HG03378 (cell line): Measurements from ENCODE around the gene KCNIP4.
"Not testable (repeated sequence)": the region's sequence is repeated elsewhere in the genome, so short reads cannot be mapped to it uniquely, and the experiment has no call there.

ENCODE experiments used
- ATAC-seq: cut with Tn5 transposase; IDR thresholded peaks from one replicate; pipeline ENCODE4 v1.9.1; 2021; ENCODE audit warnings: mild to moderate bottlenecking, moderate library complexity; ENCODE audit not compliant: unreplicated experiment

KCNIP4 gene

GRCh38 chr4:21380861-21381260, 567.7 kb downstream of the KCNIP4 start:
- no peak for ATAC-seq

GRCh38 chr4:21377046-21377445, 571.5 kb downstream of the KCNIP4 start:
- no peak for ATAC-seq

- no peak for ATAC-seq
Observed at GRCh38 chr4:21376176-21376575, 572.4 kb downstream of the KCNIP4 start.

GRCh38 chr4:21374641-21375368, 573.8 kb downstream of the KCNIP4 start:
- no peak for ATAC-seq

GRCh38 chr4:21367567-21367966, 581.0 kb downstream of the KCNIP4 start:
- no peak for ATAC-seq

GRCh38 chr4:21366840-21367239, 581.7 kb downstream of the KCNIP4 start:
- no peak for ATAC-seq

GRCh38 chr4:21366312-21366711, 582.3 kb downstream of the KCNIP4 start:
- ATAC-seq, result no peak

GRCh38 chr4:21363701-21364100, 584.9 kb downstream of the KCNIP4 start:
- ATAC-seq, result no peak

- not testable (repeated sequence) for ATAC-seq
Observed at GRCh38 chr4:21352354-21352753, 596.2 kb downstream of the KCNIP4 start.

GRCh38 chr4:21347142-21347541, 601.4 kb downstream of the KCNIP4 start:
- ATAC-seq, result no peak

GRCh38 chr4:21327976-21328700, 620.4 kb downstream of the KCNIP4 start:
- no peak for ATAC-seq

GRCh38 chr4:21320034-21320433, 628.5 kb downstream of the KCNIP4 start:
- ATAC-seq, result no peak

- no peak for ATAC-seq
Observed at GRCh38 chr4:21307709-21308108, 640.9 kb downstream of the KCNIP4 start.

GRCh38 chr4:21304540-21304887, 644.1 kb downstream of the KCNIP4 start:
- no peak for ATAC-seq

GRCh38 chr4:21290562-21290961, 658.0 kb downstream of the KCNIP4 start:
- peak; percentile 83 for ATAC-seq

- ATAC-seq, result no peak
Observed at GRCh38 chr4:21276046-21276445, 672.5 kb downstream of the KCNIP4 start.

GRCh38 chr4:21271439-21272052, 677.0 kb downstream of the KCNIP4 start:
- no peak for ATAC-seq

GRCh38 chr4:21248331-21248730, 700.2 kb downstream of the KCNIP4 start:
- no peak for ATAC-seq

- no peak for ATAC-seq
Observed at GRCh38 chr4:21242163-21242562, 706.4 kb downstream of the KCNIP4 start.

- no peak for ATAC-seq
Observed at GRCh38 chr4:21226637-21227538, 721.7 kb downstream of the KCNIP4 start.

GRCh38 chr4:21211846-21212245, 736.7 kb downstream of the KCNIP4 start:
- ATAC-seq, result no peak
